Tibial nerve (tissue), 4 donors: Measurements from ENCODE around the gene HUNK.

Source experiments
- CTCF ChIP-seq, 5 experiments: fragments of 200-600 bp in 3 of 5; fragments of 450-650 bp in 2 of 5; sonication (generic) in 3 of 5; IDR thresholded peaks; one replicate each; pipeline ENCODE4 v1.5.1; 2016 to 2019; ENCODE audit warnings: antibody characterized with exemption in 5 of 5, mild to moderate bottlenecking in 3 of 5, moderate library complexity in 2 of 5
- EP300 ChIP-seq, 2 donors: sonication (generic); formaldehyde crosslinking; IDR thresholded peaks; one replicate each; pipeline ENCODE4 v1.6.1; 2017; ENCODE audit warnings: antibody characterized with exemption in 2 of 2, mild to moderate bottlenecking in 1 of 2
- POLR2A ChIP-seq, 2 donors: fragments of 450-650 bp; IDR thresholded peaks; one replicate each; pipeline ENCODE4 v1.6.1; 2017; ENCODE audit warnings: antibody characterized with exemption in 2 of 2, mild to moderate bottlenecking in 2 of 2, moderate library complexity in 2 of 2

DNA sequence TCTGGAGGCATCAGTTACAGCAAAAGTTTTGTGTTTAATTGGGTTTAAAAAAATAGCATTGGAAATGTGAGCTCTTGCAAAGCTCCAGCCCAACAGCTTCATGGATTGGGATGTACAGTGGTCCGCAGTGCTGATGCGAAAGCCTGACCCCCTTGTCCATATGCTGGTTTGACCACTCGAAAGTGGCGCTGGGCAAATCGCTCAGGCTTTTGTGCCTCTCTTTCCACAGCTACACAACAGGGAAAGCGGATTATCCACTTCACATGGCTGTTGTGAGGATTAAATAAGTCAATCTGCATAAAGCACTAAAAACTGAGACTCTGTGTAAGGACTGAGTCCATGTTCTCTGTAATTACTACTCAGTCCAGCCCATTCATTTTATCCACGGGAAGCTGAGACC is 57.2 kb downstream of the HUNK start:
- TF ChIP-seq CTCF (IDR thresholded peaks at IDR 0.05): no peak
- no peak for TF ChIP-seq EP300 (IDR thresholded peaks at IDR 0.05)
- no peak for TF ChIP-seq POLR2A (IDR thresholded peaks at IDR 0.05)
